ENCODE data around the gene COL4A2.

The COL4A2 gene

GRCh38 chr13:110306960-110307766 is at the start of gene COL4A2, which contains the start of gene COL4A1:
Gene COL4A2 (plus strand): TSS chr13:110307284. CDS start chr13:110307904, 620 bp downstream.
Gene COL4A1 (minus strand): TSS chr13:110307157. CDS start chr13:110307027, 130 bp downstream.
- peak; percentile 48 for DNase-seq

GRCh38 chr13:110257408-110257807 is 49.7 kb upstream of the COL4A2 start:
- no peak for DNase-seq

GRCh38 chr13:110258876-110259631 is 48.0 kb upstream of the COL4A2 start:
- no peak for DNase-seq

GRCh38 chr13:110259651-110260050 is 47.4 kb upstream of the COL4A2 start:
- no peak for DNase-seq

DNA sequence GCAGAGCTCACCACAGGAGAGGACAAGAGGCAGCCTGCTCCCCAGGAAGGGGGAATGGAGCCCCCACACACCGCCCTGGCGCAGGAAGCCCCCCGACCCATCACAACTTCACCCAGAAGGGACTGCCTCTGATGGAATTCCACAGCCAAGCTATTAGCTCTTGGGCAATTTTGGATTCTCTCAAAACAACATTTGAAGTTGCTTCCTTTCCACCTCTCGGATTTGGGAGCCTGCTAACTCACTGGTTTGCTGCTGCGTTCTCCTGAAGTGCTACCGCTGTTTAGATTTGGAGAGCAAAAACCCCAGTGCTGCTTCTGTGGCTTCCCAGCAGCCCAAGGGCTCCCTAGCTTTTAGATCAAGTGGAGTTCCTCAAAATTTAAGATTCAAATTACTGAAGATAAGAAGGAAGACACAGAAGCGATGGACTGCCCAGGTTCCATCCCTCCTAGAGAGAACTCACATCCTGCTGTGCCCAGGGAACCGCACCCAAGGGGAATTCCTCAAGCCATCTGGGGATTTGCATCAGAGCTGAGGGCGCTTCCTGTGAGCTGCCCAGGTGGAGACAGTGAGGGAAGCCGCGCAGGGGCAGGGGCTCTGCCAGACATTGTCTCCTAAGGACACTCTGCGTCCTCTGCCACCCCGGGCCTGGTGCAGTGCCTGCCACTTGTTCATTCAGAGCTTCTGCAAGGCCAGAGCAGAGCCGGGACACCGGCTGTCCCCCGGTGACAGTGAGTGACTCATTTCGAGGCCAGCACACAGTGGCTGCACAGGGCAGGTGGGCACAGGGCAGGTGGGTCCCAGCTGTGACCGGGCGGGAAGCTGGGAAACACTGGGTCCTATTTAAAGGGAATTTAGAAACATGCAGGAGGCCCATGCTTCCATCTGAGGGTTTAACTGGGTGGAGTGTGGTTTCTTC is 45.7 kb upstream of the COL4A2 start:
- no peak for DNase-seq

DNA sequence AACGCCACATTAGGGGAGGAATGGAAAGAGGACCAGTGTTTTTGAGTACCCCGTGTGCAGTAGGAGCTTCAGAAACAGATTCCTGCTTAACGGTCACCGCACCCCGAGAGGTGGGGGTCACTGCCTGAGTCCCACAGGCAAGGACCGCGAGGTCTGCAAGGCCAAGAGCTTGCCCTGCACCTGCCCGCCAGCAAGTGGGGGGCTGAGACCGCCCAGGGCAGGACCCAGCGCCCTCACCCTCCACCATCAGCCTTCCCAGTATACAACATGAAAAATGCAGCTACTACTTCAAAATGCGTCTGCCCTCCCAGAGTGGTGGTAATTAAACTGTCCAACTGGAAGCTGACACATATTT is 45.0 kb upstream of the COL4A2 start:
- DNase-seq, result no peak

- DNase-seq, result no peak
Observed at GRCh38 chr13:110262508-110263291, 44.4 kb upstream of the COL4A2 start.

- no peak for DNase-seq
Observed at GRCh38 chr13:110263404-110263803, 43.7 kb upstream of the COL4A2 start.

DNA sequence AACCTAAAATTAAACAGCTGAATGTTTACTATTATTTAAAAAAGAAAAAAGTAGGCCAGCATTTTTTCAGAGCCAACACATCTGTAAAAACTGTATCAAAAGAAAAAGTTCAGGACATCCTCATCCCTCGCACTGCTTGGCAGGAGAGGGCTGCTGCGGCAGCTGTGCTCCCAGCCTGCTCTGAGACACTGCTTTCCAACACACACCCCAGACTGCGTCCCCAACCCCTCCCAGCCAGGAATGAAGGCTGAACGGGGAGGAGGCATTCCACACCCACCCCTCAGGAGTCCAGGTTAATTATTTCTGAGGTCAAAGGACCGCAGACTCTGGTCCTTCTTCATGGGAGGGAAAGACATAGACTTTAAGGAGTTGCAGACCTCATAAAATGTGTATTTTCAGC is 43.2 kb upstream of the COL4A2 start:
- peak; percentile 32 for DNase-seq

- DNase-seq, result no peak
Observed at GRCh38 chr13:110264685-110265275, 42.3 kb upstream of the COL4A2 start.

DNA sequence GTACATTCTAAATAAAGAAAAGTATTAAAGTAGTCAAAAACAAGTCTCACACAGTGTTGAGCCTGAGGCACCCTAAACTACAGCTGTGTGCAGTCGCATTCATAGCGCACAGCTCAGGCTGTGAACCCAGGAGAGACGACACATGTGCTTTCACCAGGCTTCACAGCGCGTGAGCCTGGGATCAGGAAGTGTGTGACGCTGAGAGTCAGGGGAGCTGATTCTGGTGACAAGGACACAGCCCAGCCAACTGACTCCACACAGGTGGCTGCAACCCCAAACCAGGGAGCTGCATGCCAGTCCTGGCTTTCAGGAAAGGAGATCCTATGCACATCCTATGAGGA is 41.8 kb upstream of the COL4A2 start:
- DNase-seq, result peak; percentile 17

- peak; percentile 28 for DNase-seq
Observed at GRCh38 chr13:110265682-110266430, 41.2 kb upstream of the COL4A2 start.

GRCh38 chr13:110266431-110266809 is 40.7 kb upstream of the COL4A2 start:
- no peak for DNase-seq

DNA sequence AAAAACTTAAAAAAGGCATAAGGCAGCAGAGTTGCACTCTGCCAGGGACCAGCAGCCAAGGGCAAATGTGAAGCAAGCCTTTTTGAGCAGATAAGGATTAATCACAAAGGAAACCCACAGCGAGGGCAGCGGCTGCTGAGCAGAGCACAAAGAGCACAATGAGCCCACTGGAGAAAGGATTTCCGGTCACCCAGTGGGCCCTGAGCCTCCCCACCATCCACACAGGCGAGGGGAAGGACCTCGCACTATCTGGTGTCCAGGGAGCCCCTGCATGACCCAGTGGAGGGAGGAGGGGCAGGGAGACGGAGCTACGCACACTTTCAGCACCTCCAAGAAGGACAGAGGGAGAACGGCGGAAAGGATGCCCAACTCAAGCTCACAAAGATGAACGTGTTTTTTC is 40.1 kb upstream of the COL4A2 start:
- peak; percentile 33 for DNase-seq

- peak; percentile 7 for DNase-seq
Observed at GRCh38 chr13:110268061-110268460, 39.0 kb upstream of the COL4A2 start.

DNA sequence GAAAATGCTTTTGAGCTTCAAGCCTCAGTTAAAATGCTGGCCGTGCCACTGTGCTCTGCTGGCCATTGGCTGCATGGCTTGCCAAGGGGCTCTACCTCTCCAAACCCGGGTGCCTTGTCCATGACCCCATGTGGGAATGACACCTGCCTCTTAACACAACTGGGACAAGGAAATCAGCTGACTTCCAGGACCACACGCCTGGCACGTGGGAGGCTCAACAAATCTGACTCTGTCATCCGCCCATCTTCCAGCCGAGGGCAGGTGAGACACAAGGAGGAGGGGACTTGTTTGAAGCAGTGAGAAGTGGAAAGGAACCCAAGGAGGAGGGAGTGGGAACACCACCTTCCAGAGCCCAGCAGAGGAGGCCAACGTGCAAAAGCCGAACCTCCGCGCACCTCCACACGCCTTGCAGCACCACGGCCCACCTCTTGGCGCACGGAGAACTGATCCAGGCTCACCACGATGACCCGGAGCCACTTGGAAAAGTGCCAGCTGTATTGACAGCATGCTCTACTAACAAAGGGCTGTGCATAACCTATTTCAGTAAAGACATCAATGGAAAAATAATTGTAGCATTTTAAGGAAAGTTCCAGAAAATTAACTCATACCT is 38.4 kb upstream of the COL4A2 start:
- DNase-seq, result peak; percentile 40

- no peak for DNase-seq
Observed at GRCh38 chr13:110269509-110270185, 37.4 kb upstream of the COL4A2 start.

DNA sequence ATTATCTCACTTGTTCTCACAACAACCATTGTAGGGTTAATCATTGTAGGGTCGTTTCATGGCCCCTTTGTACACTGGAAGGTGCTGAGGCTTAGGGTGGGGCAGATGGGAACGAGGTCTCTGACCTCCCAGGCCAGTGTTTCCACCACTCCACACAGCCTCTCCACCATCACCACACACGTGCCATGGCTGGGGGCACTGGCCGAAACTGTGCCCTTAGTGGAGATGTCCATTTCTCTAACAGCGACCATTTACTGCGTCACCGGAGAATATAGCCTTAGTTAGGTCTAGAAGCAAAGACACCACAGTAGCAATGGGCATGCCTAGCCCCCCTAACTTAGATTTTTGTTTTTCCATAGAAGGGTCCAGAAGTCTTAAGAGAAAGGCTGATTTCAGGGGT is 36.6 kb upstream of the COL4A2 start:
- peak; percentile 33 for DNase-seq

- peak; percentile 21 for DNase-seq
Observed at GRCh38 chr13:110271313-110271712, 35.8 kb upstream of the COL4A2 start.

GRCh38 chr13:110272227-110272626 is 34.9 kb upstream of the COL4A2 start:
- DNase-seq, result no peak

All from activated CD8-positive, alpha-beta memory T cell treated with anti-CD3 and anti-CD28 coated beads for 24 hours (primary cell).